HG03095 (cell line): ENCODE measurements around the gene CAPRIN2.

ENCODE experiments used
- ATAC-seq: cut with Tn5 transposase; IDR thresholded peaks from one replicate; pipeline ENCODE4 v1.9.1; 2021; ENCODE audit warnings: moderate library complexity; ENCODE audit not compliant: unreplicated experiment

The CAPRIN2 gene

DNA sequence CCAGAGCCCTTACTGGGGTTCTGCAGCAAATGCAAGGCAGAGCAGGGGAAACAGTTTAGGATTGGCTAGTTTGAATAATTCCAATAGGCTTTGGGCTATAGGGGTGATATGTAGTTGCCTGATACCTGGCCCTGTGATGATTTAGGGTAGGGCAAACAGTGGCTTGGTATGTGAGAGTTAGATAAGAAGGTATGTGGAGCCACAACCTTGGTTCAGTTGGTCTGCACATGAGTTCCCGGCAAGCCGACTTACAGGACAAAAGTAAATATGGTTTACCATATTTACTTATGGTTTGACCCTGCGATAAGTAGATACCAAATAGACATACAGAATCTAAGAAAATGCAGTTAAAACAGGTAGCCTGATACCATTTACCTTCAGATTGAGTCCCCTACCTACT, 8.3 kb upstream of the CAPRIN2 start:
- ATAC-seq = no peak

DNA sequence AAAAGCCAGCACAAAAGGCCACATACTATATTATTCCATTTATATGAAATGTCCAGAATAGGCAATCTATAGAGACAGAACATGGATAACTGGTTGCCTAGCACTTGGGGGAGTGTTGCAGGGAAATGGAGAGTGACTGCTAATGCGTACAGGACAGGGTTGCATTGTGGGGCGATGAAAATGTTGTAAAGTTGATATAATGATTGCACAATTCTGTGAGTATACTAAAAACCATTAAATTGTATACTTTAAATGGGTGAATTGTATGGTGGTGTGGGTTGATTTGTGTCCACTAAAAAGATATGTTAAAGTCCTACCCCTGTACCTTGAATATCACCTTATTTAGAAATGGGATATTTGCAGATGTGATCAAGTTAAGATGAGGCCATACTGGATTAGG, 7.0 kb upstream of the CAPRIN2 start:
- ATAC-seq = no peak

DNA sequence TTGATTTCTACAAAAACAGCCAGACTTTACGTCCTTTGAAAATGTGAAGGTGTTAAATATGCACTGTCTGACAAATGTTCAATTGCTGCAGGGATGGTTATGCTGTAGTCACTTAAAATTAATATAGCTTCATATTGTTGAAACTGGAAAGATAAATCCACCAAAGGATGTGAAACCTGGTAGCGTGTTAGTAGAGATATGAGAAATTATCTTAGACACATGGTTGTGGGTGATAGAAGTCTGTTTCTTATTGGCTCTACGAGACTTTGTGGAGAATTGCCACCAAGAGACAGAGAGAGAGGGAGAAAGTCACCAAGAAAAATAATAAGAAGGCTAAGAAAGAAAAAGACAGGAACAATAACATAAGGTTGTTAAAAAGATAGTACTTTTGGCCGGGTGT, 2.6 kb upstream of the CAPRIN2 start:
- no peak for ATAC-seq

DNA sequence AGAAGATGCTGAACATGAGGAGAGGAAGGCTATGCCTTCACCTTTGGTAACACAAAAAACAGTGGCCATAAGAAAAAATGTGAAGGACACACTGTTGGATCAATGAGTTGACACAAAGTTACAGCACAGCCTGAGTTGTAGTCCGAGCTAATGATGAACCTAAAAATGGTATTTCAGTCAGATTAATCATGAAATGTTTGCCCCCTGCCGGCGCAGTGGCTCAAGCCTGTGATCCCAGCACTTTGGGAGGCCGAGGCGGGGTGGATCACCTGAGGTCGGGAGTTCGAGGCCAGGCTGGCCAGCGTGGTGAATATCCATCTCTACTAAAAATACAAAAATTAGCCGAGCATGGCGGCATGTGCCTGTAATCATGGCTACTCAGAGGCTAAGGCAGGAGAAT, 1.3 kb upstream of the CAPRIN2 start:
- ATAC-seq = no peak

DNA sequence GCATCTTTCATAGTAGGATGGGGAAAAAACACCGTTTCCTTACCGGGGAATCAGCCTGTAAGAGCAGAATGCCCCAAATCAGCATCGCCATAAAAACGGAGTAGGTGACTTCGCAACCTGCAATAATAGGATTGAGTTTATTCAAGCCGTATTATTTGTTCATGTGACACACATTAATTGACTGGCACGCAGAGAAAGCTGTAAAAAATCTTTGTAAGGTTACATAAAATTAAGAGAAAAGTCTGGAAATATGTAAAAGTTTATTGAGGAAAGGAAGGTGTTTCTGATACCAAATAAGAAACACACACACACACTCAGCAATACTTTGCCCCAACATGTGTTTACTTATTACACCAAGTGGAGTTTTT, 628 bp upstream of the CAPRIN2 start:
- ATAC-seq = no peak

DNA sequence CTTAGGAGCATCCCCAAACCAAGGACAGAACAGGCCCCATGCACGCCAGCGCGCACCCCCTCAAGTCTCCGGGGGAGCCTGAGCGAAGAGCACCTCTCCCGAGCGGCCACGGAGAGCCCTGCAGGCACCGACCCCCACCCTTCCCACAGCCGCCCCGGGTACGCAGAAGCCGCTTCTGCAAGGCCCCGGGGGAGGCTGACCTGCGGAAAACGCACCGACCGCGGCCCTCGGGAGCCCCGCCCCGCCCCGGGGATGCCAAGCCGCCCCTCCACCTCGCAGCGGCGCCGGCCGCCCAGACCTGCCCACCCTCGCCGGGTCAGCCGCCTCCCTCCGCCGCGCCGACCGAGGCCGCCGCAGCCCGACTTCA, 385 bp downstream of the CAPRIN2 start:
- ATAC-seq = no peak

DNA sequence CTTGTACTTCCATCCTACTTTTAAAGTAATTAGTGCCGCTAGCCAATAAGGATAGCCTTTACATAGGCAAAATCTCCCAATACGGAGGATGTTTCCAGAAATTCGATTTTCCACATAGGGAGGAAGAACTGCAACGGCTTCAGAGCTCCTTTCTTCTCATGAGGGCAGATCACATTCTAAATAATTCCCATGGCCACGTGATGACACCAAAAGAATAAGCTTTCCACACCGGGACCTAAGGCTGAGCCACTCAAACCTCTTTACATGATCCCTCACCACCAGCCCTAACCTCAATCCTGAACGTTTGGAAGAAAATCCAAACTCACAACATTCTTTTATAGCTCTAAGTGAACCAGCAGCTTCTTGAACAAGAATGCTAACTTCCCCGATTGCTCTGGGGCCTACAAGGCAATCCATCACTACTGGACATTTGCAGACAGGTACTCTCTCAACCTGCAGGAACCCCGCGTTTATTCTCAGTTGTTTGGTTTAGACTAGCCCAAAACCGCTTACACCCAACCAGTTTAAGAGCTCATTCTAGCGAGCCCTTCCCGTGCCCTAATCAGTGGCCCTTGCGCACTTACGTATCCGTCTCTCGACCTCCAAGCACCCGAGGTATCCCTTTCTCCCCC, 884 bp downstream of the CAPRIN2 start:
- ATAC-seq = no peak

DNA sequence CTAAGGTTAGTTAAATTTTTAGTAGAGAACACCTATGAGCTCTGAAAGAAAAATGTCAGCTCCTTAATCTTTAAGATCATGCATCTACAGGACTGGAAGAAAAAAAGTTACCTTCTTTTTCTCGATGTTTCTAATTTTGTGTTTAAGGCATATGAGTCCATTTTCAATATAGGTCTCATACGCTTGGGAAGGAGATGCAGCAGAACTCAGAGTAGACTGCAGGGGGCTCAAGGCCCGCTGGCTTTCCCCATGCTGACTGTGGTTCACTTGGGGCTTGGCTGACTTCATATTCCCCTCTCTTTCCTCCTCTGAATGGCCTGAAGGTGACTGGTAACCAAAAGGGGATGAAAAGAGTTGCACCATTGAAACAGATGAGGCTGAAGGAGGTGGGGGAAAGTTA, 1.5 kb downstream of the CAPRIN2 start:
- no peak for ATAC-seq

DNA sequence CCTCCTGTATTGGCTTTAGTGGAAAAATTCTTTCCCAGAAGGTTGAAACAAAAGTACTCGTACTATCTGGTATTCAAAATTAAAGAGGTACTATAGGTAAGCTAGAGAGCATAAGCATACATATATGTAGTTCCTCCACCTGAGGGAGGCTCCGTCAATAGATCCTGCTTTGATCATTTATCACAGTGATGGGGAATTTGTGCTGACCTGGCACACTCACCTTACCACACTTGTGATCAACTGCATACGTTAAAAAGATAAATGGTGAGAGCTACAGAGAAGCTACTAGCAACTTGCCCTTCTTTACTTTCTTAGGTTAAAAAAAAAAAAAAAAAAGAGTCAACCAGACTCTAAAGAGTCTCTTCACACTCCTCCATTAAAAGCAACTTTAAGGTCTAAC, 2.5 kb downstream of the CAPRIN2 start:
- no peak for ATAC-seq

DNA sequence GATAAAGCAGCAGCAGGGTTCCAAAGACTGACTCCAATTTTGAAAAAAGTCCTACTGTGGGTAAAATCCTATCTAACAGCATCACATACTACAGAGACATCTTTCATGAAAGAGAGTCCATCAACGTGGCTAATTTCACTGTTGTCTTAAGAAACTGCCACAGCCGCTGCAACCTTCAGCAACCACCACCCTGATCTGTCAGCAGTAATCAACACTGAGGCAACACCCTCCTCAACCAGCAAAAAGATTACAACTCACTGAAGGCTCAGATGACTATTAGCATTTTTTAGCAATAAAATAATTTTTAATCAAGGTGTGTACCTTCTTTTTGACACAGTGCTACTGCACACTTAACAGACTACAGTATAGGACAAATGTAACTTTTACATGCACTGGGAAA, 6.6 kb downstream of the CAPRIN2 start:
- no peak for ATAC-seq

DNA sequence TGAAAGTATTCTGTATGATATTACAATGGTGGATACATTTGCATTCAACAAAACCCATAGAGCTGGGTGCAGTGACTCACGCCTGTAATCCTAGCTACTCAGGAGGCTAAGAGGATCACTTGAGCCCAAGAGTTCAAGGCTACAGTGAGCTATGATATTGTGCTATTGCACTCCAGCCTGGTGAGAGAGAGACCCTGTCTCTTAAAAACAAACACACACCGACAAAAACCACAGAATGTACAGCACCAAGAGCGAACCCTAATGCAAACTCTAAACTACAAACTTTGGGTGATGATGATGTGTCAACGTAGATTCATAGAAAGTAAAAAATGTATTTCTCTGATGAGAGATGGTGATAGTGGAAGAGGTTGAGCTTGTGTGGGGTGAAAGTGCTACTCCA, 8.6 kb downstream of the CAPRIN2 start:
- no peak for ATAC-seq

DNA sequence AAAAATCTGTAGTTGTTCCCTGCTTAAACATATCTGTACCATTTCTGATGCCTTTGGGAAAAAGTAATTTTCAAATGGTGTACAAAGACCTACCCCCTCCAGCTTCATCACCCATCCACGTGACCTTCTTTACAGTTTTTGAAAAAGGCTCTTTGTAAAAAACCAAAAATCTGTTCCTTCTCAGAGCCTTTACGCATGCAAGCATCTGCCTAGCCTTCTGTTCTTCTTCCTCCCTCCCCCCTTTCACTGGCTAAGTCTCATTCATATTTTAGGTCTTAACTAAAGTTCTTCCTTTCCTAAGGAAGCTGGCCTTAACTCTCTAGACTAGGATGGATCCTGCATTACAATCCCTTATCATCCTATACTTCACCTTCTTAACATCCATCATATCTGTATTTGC, 10.4 kb downstream of the CAPRIN2 start:
- ATAC-seq = no peak

DNA sequence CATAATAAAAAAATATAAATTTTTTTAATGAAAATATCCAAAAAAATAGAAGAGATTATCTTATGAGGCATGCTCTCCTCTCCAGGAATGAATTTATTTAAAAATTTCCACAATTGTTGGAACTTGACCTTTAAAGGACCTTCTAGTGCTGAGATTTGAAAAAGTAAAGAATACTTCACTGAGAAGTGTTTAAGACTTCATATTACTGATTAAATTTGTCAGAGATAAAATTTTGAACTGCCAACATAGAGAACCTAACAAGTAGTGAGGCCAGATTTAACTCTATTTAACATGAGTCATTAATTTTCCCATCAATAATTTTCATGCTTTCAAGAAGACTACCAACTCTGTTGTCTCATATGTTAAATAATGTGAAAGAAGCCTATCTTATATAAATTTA, 14.5 kb downstream of the CAPRIN2 start:
- no peak for ATAC-seq

DNA sequence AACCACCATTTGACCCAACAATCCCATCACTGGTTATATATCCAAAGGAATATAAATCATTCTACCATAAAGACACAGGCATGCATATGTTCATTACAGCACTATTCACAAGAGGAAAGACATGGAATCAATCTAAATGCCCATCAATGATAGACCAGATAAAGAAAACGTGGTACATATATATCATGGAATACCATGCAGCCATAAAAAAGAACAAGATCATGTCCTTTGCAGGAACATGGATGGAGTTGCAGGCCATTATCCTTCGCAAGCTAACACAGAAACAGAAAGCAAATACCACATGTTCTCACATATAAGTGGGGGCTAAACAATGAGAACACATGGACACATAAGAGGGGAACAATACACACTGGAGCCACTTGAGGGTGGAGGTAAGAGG, 15.7 kb downstream of the CAPRIN2 start:
- no peak for ATAC-seq

DNA sequence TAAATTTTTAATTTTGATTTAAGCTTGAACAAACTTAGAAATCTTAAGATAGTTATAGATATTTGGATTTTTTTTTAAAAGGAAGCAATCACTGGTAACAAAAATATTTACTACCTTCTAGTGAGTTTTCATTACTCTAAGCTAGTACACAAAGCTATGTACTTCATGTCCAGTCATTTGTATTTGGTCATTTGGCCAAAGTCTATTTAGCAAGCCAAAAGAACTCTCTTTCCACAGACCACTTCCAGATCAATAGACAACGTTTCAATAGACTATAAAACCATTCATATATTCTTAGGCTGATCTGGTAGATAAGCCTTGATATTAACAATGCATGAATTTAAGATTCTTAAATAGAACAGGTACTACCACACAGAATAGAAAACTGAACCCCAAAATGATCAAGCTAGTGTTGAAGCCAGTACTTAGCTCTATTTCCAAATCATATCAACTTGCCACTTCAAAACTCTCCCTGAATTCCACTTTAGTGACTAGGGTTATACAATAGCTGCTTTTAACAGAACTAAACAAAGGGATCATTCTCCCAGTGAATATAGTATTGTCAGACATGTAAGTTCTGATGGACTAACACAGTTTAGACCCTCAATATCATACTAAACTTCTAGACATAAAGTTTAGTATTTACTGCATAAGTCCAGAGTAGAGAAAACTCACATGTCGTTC, 21.7 kb downstream of the CAPRIN2 start:
- ATAC-seq = no peak

DNA sequence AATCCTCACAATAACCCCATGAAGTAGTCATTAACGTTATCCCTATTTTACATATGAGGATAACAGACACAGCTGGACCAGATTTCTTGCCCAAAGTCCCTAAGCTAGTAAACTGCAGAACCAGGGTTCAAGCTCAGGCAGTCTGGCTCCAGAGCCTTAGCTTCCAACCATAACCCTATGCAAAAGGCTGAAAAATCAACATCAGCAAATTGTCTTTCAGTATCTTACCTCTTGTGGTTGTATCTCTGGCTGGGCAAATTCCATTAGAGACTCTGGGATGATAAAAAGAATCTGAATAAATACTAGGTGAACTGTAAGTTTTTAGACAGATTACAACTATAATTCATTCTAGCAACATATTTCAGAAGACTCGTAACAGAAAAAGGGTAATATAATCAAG, 24.7 kb downstream of the CAPRIN2 start:
- no peak for ATAC-seq

DNA sequence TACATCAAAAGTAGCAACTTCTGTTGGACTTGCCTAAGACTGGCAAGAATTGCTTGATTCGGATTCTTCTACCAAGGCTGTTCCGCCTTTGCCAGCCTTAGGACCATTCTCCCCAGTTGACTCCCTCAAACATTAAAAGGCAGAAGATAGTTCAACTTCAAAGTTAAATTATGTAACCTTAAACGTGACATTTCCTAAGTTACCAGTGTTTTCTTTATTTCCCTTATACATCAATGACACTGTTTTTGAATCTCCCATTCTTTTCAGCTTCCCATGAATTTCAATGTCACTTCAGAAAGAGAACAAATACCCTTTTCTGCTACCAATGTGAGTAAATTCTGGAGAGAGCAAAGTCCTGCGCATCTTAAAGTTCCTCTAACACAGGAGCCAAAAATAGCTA, 25.2 kb downstream of the CAPRIN2 start:
- no peak for ATAC-seq

DNA sequence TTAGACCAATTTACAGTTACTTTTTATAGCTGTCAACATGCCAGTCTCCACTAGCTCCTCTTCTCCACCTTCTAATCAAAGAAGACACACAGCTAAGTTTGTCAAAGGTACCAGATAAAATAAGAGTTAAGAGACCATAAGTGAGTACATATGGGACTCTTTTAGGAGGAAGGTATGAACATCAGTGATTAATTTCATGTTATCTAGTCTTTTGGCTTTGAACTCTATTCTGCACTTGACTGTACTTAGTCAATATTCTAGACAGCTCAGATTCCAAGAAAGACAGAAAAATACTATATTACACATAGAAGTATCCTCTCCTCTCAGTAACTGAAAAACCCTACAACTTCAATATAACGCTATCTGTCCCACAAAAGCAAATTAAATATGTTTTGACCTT, 28.1 kb downstream of the CAPRIN2 start:
- ATAC-seq = no peak

DNA sequence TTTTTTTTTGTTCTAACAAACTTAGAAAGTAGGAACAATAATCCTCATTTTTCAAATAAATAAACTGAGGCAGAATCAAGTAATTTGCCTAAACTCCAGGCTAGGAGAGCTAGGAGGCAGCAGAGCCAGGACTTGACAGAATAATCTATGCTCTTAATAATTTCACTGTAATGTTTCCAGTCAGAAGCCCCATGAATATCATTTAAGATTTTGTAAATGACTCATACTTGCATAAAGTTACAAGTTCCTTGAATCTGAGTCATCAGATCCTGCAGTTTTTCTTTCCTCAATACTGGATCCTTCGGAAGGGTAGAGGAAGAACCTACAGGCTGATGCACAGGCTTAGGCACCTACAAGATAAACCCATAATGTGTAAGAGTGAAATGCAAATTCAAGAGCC, 29.0 kb downstream of the CAPRIN2 start:
- ATAC-seq = no peak

DNA sequence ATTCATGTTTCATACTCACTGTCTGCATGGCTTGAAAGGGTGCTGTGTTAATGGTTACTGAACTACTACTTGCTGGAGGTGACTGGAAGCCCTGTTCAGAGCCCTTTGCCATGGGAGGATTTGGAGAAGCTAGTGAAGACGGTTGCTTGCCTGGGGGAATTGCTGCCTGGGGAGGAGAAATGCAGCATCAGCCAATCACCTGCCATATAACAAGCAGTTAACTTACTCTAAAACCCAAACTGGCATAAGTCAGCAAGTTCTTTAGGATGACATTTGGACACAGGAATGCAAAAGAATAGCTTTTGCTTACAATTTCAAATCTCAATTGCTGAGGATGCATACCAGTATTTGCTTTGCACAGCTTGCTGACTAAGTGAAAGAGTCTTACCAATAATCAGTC, 35.7 kb downstream of the CAPRIN2 start:
- no peak for ATAC-seq

DNA sequence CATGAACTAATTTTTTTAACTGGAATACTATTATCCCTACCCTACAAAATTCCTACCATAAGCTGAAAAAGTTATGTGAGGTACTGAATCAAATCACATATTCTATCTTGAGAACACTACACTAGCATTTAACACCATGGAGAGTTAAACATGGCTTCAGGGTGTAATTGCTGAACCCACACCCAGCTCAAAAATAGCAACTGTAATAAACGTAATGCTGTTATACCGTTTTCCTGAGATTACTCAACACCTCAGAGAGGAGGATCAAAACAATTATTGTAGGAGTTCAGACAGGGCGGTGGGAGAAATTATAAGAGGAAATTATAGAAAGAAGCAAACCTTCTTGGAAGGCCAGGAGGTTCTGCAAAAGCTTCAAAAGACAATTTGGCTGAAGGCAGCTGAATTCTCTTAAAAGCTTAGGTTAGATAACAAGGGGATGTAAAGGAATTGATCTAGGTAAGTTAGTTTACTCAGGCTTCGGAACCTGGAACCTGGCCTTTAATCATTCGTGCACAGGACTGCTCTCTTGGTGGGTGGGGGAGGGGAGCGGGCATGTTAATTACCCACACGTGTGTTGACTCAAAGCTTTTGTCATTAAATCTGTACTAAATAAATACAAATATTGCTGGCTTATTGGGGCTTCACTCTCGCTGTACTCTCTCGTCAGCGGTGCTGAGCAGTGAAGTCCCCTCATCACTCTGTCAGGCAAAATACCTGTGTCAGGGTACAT, 47.0 kb downstream of the CAPRIN2 start:
- ATAC-seq = no peak

DNA sequence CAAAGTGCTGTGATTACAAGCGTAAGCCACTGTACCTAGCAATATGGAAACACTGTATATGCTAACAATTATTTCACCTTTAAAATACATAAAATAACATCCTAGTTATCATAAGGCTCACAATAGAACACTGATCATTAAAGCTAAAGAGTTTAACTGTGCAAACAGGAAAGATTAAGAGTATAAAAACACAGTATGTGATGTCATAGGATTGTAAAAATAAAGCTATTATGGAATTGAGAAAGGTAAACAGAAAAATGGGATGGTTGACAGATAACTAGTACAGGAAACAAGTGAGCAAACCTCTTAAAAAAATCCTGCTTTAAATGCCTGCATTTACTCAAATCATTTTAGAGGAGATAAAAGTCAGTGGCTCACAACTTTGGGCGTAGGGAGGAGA, 48.3 kb downstream of the CAPRIN2 start:
- ATAC-seq = no peak

DNA sequence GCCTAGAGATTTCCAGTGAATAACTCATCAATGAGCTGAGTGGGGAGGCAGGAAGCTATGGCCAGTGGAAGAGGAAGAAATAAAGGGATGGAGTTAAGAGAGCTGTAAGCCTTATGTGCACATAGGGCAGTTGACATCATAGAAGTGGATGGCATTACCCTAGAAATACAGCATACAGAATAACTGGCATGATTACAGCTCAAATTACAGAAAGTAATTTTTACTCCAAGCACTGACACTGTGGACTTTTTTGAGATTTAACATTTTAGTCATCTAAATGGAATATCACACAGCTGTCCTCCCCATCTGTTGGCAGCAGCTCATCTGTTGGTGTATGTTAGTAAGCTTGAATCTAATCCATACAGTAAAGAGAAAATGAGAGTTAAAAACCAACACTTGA, 53.7 kb downstream of the CAPRIN2 start:
- ATAC-seq = no peak
